ENCODE results near the gene NCAN. TPM values are rescaled to one million over a fixed set of nuclear protein-coding genes. Genes with fewer than 3 reads are reported as not detected.

Gene NCAN
- polyA plus RNA-seq, 1 donor from 2014 or later: 52.1 TPM

DNA sequence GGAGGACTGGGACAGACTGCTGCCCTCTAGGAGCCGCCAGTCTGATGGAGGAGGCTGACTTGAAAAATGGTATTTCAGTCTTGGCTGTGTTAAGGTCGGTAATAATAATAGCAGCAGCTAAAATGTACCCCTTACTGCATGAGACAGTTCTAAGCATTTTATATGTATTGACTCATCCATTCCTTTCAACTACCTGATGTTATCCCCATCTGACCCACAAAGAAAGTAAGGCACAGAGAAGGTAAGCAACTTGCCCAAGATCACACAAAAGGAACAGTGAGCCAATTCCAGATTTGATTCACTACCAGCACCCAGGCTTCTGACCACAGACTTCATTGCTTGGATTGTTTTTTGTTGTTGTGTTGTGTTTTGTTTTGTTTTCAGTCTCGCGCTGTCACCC lies 4.0 kb downstream of the NCAN start:
- no peaks in the 10 kb centered on the region for H3K27me3 ChIP-seq (ENCODE audit: insufficient read depth, low read depth, low read length)
- H3K36me3 ChIP-seq (ENCODE audit: insufficient read depth, low read length): no peaks in the 10 kb centered on the region
- no peak overlapping the region for H3K27ac ChIP-seq (ENCODE audit: low read length)
- H3K4me3 ChIP-seq (ENCODE audit: low read length): peak overlapping the region; percentile 98
- H3K9ac ChIP-seq (ENCODE audit: low read length): no peak overlapping the region
- no peak overlapping the region for H2AFZ ChIP-seq (ENCODE audit: low read depth, low read length)
- no peaks in the 10 kb centered on the region for H3K9me2 ChIP-seq (ENCODE audit: insufficient read depth, low read length)
- H4K20me1 ChIP-seq (ENCODE audit: insufficient read depth): no peaks in the 10 kb centered on the region
- TF ChIP-seq, protein P1, sequence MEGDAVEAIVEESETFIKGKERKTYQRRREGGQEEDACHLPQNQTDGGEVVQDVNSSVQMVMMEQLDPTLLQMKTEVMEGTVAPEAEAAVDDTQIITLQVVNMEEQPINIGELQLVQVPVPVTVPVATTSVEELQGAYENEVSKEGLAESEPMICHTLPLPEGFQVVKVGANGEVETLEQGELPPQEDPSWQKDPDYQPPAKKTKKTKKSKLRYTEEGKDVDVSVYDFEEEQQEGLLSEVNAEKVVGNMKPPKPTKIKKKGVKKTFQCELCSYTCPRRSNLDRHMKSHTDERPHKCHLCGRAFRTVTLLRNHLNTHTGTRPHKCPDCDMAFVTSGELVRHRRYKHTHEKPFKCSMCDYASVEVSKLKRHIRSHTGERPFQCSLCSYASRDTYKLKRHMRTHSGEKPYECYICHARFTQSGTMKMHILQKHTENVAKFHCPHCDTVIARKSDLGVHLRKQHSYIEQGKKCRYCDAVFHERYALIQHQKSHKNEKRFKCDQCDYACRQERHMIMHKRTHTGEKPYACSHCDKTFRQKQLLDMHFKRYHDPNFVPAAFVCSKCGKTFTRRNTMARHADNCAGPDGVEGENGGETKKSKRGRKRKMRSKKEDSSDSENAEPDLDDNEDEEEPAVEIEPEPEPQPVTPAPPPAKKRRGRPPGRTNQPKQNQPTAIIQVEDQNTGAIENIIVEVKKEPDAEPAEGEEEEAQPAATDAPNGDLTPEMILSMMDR (IDR thresholded peaks at IDR 0.05; ENCODE audit: poor library complexity, severe bottlenecking): no peak
- TF ChIP-seq RAD21 (conservative IDR thresholded peaks at IDR 0.05) (no peak), MXI1 (conservative IDR thresholded peaks at IDR 0.05; ENCODE audit: poor library complexity, severe bottlenecking) (no peak), POLR2AphosphoS5 (IDR thresholded peaks at IDR 0.05) (no peak), SMC3 (conservative IDR thresholded peaks at IDR 0.05; ENCODE audit: poor library complexity) (no peak), EZH2 (IDR thresholded peaks at IDR 0.05; ENCODE audit: borderline replicate concordance, insufficient read depth, low read length, poor library complexity, severe bottlenecking) (no peak), EP300 (conservative IDR thresholded peaks at IDR 0.05; ENCODE audit: poor library complexity, severe bottlenecking) (no peak)
- TF ChIP-seq, protein P2, sequence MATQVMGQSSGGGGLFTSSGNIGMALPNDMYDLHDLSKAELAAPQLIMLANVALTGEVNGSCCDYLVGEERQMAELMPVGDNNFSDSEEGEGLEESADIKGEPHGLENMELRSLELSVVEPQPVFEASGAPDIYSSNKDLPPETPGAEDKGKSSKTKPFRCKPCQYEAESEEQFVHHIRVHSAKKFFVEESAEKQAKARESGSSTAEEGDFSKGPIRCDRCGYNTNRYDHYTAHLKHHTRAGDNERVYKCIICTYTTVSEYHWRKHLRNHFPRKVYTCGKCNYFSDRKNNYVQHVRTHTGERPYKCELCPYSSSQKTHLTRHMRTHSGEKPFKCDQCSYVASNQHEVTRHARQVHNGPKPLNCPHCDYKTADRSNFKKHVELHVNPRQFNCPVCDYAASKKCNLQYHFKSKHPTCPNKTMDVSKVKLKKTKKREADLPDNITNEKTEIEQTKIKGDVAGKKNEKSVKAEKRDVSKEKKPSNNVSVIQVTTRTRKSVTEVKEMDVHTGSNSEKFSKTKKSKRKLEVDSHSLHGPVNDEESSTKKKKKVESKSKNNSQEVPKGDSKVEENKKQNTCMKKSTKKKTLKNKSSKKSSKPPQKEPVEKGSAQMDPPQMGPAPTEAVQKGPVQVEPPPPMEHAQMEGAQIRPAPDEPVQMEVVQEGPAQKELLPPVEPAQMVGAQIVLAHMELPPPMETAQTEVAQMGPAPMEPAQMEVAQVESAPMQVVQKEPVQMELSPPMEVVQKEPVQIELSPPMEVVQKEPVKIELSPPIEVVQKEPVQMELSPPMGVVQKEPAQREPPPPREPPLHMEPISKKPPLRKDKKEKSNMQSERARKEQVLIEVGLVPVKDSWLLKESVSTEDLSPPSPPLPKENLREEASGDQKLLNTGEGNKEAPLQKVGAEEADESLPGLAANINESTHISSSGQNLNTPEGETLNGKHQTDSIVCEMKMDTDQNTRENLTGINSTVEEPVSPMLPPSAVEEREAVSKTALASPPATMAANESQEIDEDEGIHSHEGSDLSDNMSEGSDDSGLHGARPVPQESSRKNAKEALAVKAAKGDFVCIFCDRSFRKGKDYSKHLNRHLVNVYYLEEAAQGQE (IDR thresholded peaks at IDR 0.05; ENCODE audit: borderline replicate concordance): no peak
- H3K79me2 ChIP-seq (replicated peaks; ENCODE audit: insufficient read depth, low read length): peaks cover 42% of the 10 kb centered on the region
- H3K4me2 ChIP-seq (ENCODE audit: low read length): no peak overlapping the region
- no peaks in the 10 kb centered on the region for H3F3A ChIP-seq (ENCODE audit: insufficient read depth, low read length, poor library complexity, severe bottlenecking)
- H3K9me3 ChIP-seq (ENCODE audit: low read length): no peaks in the 10 kb centered on the region

DNA sequence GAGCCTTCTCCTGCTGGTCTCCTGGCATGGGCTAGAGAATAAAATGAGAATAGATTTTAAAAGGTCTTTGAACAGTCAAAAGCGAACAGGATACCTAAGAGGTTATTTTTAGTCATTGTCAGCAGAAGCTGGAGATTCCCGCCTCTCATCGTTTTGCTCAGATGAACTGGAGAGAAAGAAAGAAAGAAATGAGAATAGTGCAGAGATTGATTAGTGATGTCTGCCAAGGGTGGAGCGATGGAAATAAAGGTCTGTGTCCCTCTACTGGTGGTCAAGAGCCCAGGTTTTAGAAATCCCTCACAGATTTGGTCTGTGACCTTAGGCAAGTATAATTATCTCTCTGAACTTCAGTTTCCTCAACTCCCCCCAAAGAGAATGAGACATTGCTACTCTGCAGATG lies 5.3 kb downstream of the NCAN start:
- no peaks in the 10 kb centered on the region for H3K27me3 ChIP-seq (ENCODE audit: insufficient read depth, low read depth, low read length)
- H3K36me3 ChIP-seq (ENCODE audit: insufficient read depth, low read length): no peaks in the 10 kb centered on the region
- no peaks in the 10 kb centered on the region for H4K20me1 ChIP-seq (ENCODE audit: insufficient read depth)
- H3F3A ChIP-seq (ENCODE audit: insufficient read depth, low read length, poor library complexity, severe bottlenecking): no peaks in the 10 kb centered on the region
- TF ChIP-seq EZH2 (IDR thresholded peaks at IDR 0.05; ENCODE audit: borderline replicate concordance, insufficient read depth, low read length, poor library complexity, severe bottlenecking) (no peak), MXI1 (conservative IDR thresholded peaks at IDR 0.05; ENCODE audit: poor library complexity, severe bottlenecking) (no peak), EP300 (conservative IDR thresholded peaks at IDR 0.05; ENCODE audit: poor library complexity, severe bottlenecking) (no peak), SMC3 (conservative IDR thresholded peaks at IDR 0.05; ENCODE audit: poor library complexity) (no peak), TAF1 (IDR thresholded peaks at IDR 0.05; ENCODE audit: low read depth) (no peak), POLR2AphosphoS5 (IDR thresholded peaks at IDR 0.05) (no peak)
- TF ChIP-seq, protein P1 (IDR thresholded peaks at IDR 0.05; ENCODE audit: poor library complexity, severe bottlenecking): no peak
- TF ChIP-seq, protein P2 (IDR thresholded peaks at IDR 0.05; ENCODE audit: borderline replicate concordance): no peak
- H3K4me2 ChIP-seq (ENCODE audit: low read length): no peak overlapping the region
- H2AFZ ChIP-seq (ENCODE audit: low read depth, low read length): no peak overlapping the region
- no peaks in the 10 kb centered on the region for H3K9me3 ChIP-seq (ENCODE audit: low read length)
- peaks cover 34% of the 10 kb centered on the region for H3K79me2 ChIP-seq (replicated peaks; ENCODE audit: insufficient read depth, low read length)
- no peak overlapping the region for H3K4me3 ChIP-seq (ENCODE audit: low read length)
- no peaks in the 10 kb centered on the region for H3K9me2 ChIP-seq (ENCODE audit: insufficient read depth, low read length)
- no peak overlapping the region for H3K9ac ChIP-seq (ENCODE audit: low read length)
- no peak overlapping the region for H3K27ac ChIP-seq (ENCODE audit: low read length)

Data from neural cell (in vitro differentiated cells).